ENCODE data around the gene MYCBPAP.

MYCBPAP gene

DNA sequence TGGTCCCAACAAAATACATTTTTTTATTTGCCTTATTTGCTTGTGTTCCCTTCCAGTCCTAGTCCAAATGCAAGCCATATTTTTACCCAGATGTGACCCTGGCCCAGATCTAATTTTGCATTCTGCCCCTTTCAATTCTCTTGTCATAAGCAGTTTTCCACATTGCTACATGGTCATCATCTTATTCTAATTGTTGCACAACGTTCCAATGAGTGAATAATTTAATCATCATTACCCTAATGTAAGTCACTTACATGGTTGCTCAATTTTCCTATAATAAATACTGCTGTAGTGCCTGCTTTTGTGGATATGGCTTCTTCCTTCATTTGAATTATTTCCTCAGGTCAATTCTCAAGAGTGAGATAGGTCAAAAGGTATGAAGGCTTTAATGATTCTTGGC, 16.7 kb upstream of the MYCBPAP start:
- DNase-seq (ENCODE audit: low read depth) = no peak

DNA sequence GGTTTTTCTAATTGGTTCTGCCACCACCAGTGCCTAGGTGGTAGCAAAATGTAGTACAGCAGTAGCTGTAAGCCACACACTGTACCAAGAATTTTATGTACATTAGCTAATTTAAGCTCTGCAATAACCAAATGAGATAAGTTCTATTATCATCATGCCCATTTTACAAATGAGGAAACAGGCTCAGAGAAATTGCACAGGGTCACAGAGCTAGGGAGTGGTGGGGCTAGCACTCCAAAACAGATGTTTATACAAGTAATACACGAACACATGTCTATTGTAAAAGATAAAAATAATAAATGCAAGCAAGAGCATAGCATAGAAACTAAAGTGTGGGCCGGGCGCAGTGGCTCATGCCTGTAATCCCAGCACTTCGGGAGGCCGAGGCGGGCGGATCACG, 16.0 kb upstream of the MYCBPAP start:
- DNase-seq (ENCODE audit: low read depth) = no peak

DNA sequence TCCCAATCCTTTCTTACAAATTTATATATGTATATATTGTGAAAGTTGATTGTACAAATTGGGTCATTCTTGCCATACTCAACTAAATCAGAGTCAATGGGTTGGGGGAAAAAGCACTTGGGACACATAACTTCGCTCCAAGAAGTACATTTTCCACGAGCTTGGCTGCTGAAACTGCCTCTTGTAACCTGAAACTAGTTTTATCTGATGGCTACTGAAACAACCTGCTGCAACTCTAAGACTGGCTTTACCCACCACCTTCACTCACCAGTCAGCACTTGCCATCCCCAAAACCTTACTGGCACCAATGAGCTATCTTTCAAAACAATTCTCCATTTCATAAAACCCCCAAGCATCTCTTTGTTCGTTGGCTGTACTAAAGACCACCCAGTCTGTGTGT, 14.5 kb upstream of the MYCBPAP start:
- no peak for DNase-seq (ENCODE audit: low read depth)

- DNase-seq (ENCODE audit: low read depth) = no peak
Measured at GRCh38 chr17:50495217-50495823, 12.9 kb upstream of the MYCBPAP start.

DNA sequence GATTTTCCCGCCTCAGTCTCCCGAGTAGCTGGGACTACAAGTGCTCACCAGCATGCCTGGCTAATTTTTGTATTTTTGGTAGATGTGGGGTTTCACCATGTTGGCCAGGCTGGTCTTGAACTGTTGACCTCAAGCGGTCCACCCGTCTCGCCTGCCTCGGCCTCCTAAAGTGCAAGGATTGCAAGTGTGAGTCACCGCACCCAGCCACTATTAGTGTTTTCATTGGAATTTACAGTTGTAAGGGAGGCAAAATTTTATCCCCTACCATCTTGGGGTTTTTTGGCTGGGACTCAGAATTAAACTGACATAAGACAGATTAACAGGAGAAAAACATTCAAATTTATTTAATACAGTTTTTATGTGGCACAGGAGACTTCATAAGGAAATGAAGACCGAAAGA, 12.3 kb upstream of the MYCBPAP start:
- no peak for DNase-seq (ENCODE audit: low read depth)

- DNase-seq (ENCODE audit: low read depth) = no peak
Measured at GRCh38 chr17:50498021-50498874, 10.0 kb upstream of the MYCBPAP start.

DNA sequence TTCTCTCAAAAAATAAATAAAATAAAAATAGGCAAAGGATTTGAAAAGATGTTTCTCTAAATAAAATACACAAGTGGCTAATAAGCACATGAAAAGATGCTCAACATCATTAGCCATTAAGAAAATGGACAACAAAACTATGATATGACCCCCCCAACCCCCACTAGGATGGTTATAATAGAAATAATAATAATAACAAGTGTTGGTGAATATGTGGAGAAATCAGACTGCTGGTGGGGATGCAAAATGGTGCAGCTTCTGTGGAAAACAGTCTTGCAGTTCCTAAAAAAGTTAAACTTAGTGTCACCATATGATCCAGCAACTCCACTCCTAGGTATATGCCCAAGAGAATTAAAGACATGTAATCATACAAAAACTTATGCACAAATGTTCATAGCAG, 9.0 kb upstream of the MYCBPAP start:
- DNase-seq (ENCODE audit: low read depth) = no peak

DNA sequence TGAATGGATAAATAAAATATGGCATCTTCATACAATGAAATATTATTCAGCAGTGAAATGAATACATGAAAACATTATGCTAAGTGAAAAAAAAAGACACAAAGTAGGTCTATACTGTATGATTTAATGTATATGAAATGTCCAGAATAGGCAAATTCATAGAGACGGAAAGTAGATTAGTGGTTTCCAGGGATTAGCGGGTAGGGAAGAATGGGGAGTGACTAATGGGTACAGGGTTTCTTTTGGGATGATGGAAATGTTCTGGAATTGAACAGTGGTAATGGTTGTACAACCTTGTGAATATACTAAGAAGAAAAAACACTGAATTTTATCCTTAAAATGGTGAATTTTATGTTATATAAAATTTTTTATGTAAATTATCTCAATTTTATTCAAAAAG, 8.5 kb upstream of the MYCBPAP start:
- no peak for DNase-seq (ENCODE audit: low read depth)

DNA sequence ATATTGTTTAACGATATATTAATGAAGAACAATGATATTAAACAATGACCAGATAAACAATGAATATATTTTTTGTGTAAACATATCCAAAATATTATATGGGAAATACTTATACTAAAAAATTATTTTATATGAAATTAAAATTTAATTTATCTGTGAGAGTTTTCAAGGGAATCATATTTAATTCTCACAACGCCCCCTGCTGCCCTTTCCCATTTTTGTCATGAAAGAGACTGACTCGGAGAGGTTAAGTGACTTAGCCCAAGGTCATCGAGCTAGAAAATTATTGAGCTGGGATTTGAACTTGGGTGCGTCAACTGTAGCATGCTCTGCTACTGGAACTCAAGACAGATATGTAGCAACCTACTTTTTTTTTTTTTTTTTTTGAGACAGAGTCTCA, 7.2 kb upstream of the MYCBPAP start:
- DNase-seq (ENCODE audit: low read depth) = no peak

DNA sequence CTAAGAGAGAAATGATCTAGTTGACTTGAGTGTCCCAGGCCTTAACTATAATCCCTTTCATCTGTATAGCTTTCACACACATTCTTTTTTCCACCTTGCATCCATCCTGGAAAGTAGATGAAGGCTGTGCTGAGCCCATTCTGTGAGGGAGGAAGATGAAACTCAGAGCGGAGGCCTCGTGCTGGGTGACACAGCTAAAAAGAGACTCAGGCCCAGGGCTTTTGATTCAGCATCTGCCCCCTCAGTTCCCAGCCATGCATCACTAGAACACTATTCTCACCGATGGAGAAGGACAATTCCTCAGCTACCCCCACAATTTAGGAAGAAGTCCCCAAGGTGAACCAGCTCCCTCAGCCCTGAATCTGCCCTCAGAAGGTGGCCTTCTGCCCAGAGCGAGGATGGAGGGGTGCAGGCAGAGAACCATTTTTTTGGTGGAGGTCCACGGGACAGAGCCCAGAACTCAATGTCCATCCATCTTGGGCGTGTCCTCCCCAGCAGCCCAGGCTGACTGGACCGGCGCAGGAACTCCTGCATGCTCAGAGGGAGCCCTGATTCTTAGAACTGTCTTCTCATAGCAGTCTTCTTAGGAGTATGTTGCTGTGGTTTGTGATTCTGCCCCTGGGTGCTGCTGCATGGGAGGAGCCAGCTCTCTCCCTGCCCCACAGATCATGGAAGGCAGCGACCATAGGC, 5.8 kb upstream of the MYCBPAP start:
- DNase-seq (ENCODE audit: low read depth) = no peak

GRCh38 chr17:50505591-50506130, 2.6 kb upstream of the MYCBPAP start:
- no peak for DNase-seq (ENCODE audit: low read depth)

DNA sequence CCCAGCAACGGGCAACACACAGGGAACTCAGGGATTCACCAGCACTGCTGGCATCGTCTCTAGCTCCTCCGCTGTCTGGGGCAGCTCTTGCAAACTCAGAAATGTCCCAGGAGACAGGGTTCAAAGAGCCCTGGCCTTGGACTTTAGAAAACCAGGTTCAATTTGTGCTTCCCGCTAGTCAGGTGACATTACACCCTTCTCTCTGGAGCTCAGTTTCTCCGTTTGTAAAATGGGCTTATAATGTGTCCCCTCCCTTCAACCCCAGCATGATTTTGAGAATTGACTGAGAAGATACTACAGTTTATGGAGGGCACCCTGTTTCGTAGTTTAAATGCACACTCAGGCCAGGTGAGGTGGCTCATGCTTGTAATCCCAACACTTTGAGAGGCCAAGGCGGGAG, 1.9 kb upstream of the MYCBPAP start:
- DNase-seq (ENCODE audit: low read depth) = no peak

DNA sequence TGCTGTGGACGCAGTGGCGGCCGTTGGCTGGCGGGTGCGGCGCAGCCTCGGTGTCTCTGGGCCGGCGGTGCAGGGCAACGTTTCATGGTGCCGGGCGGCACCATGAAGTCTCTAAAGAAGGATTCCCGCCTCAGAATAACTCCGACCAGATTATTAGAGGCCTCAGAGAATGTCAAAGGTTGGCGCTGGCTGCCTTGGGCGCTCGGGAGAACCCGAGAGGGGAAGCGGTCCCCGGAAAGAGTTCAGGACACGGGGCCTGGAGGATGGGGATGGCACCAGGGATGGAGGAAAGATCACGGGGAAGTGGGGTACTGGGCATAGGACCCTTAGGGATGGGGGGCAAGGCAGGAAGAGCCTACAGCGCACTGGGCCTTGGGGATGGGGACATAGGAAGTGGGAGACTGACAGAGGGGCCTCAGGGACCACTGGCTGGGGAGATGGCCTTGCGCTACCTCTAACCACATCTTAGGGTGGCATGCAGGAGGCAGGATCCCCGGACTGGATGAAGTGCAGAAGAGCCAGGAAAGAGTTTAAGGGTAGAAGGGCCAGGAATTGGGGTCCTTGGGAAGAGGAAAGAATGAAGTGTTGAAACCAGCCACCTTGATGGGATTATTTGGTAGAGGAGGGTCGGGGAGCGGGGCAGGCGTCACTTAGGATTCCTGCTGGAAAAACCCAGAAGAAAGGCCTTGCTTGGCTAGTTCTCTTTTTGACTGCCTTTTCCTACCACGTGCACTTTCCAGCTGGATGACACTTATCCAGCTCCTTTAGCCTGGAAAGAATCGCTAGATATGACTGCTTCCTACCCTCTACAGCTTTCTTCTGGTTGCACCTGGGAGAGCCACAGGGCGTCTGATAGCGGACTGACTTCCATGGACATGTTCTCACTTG, 578 bp downstream of the MYCBPAP start:
- no peak for DNase-seq (ENCODE audit: low read depth)

GRCh38 chr17:50511058-50511457, 2.8 kb downstream of the MYCBPAP start:
- DNase-seq (ENCODE audit: low read depth) = no peak

DNA sequence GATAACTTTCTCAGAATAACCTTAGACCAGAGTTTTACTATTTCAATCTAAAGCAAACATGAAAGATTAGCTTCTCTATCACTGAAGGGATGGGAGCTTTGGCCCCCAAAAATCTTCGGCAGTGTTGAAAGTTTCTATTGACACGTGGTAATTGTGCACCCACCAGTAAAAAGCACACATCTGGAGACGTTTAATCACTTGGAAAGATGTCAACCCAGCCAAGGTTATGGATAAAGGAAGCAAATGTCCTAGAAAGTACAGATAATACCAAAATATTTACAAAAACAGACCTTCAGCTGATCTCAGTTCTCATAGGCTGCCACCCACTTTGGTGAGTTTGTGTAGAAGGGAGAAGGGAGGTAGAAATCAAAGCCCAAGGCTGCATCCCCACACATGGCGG, 5.3 kb downstream of the MYCBPAP start:
- no peak for DNase-seq (ENCODE audit: low read depth)

GRCh38 chr17:50514388-50514787, 6.1 kb downstream of the MYCBPAP start:
- DNase-seq (ENCODE audit: low read depth) = no peak

DNA sequence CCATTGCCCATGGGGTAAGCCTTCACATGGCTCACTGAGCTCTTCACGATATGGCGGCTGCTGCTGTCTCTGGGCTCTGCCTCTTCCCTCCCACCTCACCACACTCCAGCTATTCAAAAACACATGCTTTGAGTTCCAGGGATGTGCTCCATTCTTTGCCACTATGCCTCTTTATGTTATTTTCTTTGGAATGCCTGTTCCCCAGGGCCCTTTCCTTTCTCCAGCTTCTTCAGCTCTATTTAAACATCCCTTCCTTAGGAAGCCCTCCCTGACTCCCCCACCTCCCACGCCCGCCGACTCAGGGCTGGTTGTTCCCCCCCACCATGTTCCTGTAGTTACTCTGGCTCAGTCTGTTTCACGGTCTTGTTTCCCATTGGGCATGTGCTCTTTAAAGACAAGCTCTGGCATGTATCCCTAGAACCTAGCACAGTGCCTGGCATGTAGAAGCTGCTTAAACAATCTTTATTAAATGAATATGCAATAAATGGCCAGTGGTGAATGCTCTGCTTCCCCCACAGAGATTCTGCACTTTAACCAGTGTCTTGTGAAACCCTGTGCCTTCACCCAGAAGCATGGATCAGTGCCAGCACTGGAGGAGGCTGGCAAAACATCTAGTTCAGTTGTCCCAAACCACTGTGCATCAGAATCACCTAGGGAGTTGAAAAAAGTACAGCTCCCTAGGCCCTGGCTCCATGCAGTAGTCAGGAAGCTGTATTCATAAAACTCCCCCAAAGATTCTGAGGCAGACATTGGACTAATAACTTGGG, 6.9 kb downstream of the MYCBPAP start:
- no peak for DNase-seq (ENCODE audit: low read depth)

DNA sequence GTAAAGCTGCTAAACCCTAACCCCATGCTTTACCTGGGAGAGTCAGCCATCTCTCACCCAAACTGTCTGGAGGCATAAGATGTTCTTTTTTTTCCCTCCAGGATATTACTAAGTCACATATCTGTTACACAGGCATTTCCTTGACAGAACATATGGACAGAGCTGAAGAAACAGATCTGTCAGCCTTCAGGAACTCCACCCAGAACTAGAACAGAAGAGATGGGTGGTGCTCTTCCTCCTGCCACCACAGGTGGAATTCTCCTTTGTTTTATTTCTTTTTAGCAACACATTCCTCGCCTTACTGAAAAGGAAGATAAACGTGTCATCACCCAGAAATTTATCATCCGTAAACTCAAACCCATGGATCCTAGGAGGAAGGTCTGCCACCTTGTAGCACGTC, 8.8 kb downstream of the MYCBPAP start:
- DNase-seq (ENCODE audit: low read depth) = no peak

DNA sequence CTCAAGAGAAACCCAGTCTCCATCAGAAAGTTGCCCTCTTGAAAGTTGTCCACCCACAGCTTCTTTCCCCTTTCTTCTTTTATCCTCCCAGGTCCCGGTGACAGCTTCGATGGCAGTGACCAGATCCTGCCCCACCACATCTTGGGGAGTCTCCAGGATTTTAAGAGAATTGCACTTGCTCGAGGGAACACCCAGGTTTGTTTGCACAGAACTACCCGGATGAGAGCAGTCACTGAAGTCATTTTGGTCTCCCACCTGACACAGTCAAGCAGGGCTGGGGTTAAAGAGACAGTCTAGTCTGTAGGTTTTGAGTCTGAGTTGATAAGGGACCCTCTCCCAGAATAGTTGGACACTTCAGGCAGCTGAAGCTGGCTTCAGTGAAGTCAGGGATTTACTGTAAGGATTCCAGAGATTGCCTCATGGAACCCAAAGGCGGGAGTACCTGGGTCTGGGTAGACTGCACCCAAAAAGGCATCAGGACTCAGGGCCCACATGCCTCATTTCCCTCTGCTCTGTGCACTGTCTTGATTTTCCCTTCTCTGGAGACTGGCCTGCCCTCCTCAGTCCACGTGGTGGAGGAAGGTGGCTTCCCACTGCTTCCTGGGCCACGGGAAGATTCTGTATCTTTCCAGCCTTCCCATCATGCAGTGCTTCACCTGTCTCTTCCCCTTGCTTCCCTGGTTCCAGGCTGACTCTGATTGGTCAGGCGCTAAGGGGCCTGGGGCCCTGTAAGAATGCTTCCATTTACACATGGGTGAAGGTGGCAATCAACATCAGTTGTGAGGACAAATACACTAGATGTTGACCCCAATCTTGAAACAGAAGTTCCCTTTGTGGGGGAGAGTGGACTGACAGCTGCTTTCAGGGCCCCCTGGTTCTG, 9.5 kb downstream of the MYCBPAP start:
- DNase-seq (ENCODE audit: low read depth) = no peak

DNA sequence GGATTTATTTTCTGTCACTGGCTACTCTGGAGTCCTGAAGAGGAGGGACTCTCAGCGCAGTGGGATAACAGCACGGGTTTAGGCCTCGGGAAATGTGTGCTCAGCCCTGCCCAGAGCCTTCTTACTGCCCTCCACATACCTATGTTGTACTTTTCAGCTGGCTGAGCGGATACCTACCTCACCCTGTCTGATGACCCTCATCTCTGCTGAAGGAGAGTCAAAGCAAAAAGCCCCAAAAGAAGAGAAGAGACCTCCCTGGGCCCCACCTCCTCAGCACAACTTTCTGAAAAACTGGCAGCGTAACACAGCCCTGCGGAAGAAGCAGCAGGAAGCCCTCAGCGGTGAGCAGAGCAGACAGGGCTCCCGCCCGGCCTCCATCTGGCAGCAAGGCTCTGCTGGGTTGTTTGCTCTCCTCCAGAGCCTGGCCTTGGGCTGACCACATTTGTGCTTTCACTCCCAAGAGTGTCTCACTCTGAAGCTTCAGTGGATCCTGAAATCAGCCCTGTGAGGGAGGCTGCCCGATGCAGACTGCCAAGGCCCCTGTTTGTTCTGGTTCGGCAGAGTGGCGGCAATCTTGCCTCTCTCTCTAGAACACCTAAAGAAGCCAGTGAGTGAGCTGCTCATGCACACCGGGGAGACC, 10.3 kb downstream of the MYCBPAP start:
- no peak for DNase-seq (ENCODE audit: low read depth)

All from CMK (cell line).